A172 (cell line): Measurements from ENCODE around the gene PCDHB8. TPM values are rescaled to one million over a fixed set of nuclear protein-coding genes. Genes with fewer than 3 reads are reported as not detected.

Source experiments
- total RNA-seq: library from RNA; depleted of rRNA; stranded (reverse); fragments of >200 nt; shearing (Covaris generic); gene quantifications from 2 replicates; pipeline ENCODE4 v1.2.3, GENCODE V29; 2014; rRNA removed

The PCDHB8 gene
- total RNA-seq, 1 experiment from 2014 or later, result 7.0 TPM

Other genes with a start within 250 kb of the PCDHB8 start
- gene PCDHAC2, start 211.3 kb upstream of the PCDHB8 start, total RNA-seq, result 3.2 and 5.1 TPM in 2 replicates
- gene PCDHB1, start 126.4 kb upstream of the PCDHB8 start, total RNA-seq, result not detected in 2 replicates
- 0.41 and 0.59 TPM in 2 replicates for gene PCDHB2, start 83.2 kb upstream of the PCDHB8 start, total RNA-seq
- 19.9 and 22.0 TPM in 2 replicates for gene PCDHB3, start 77.3 kb upstream of the PCDHB8 start, total RNA-seq
- gene PCDHB4, start 56.0 kb upstream of the PCDHB8 start, total RNA-seq, result 0.26 and 1.7 TPM in 2 replicates
- 45.5 and 52.8 TPM in 2 replicates for gene PCDHB5, start 42.6 kb upstream of the PCDHB8 start, total RNA-seq
- gene PCDHB6, start 27.7 kb upstream of the PCDHB8 start, total RNA-seq, result 0.79 and 1.7 TPM in 2 replicates
- 5.2 and 6.9 TPM in 2 replicates for gene PCDHB7, start 5.1 kb upstream of the PCDHB8 start, total RNA-seq
- gene PCDHB16, start 4.6 kb downstream of the PCDHB8 start, total RNA-seq, result 4.2 and 7.9 TPM in 2 replicates
- gene PCDHB9, start 9.4 kb downstream of the PCDHB8 start, total RNA-seq, result 11.1 and 11.2 TPM in 2 replicates
- 3.9 and 7.1 TPM in 2 replicates for gene PCDHB10, start 14.6 kb downstream of the PCDHB8 start, total RNA-seq
- 1.7 and 2.0 TPM in 2 replicates for gene PCDHB11, start 21.8 kb downstream of the PCDHB8 start, total RNA-seq
- 0.69 and 2.5 TPM in 2 replicates for gene PCDHB12, start 30.9 kb downstream of the PCDHB8 start, total RNA-seq
- gene PCDHB13, start 36.1 kb downstream of the PCDHB8 start, total RNA-seq, result 1.1 TPM in 2 replicates
- 17.6 and 18.2 TPM in 2 replicates for gene PCDHB14, start 45.6 kb downstream of the PCDHB8 start, total RNA-seq
- 0.26 and 1.0 TPM in 2 replicates for gene PCDHB15, start 67.6 kb downstream of the PCDHB8 start, total RNA-seq
- gene SLC25A2, start 126.3 kb downstream of the PCDHB8 start, total RNA-seq, result not detected in 2 replicates
- gene TAF7, start 143.0 kb downstream of the PCDHB8 start, total RNA-seq, result 109 and 119 TPM in 2 replicates
- gene PCDHGA1, start 152.7 kb downstream of the PCDHB8 start, total RNA-seq, result 1.5 and 1.6 TPM in 2 replicates
- 0.57 and 1.1 TPM in 2 replicates for gene PCDHGA2, start 161.0 kb downstream of the PCDHB8 start, total RNA-seq
- 0.14 TPM in 1 of 2 replicates, not detected in the other for gene PCDHGA3, start 166.0 kb downstream of the PCDHB8 start, total RNA-seq
- 1.2 and 2.0 TPM in 2 replicates for gene PCDHGB1, start 172.3 kb downstream of the PCDHB8 start, total RNA-seq
- gene PCDHGA4, start 177.2 kb downstream of the PCDHB8 start, total RNA-seq, result 1.1 and 1.4 TPM in 2 replicates
- 0.34 and 1.6 TPM in 2 replicates for gene PCDHGB2, start 182.2 kb downstream of the PCDHB8 start, total RNA-seq
- 0.41 and 0.48 TPM in 2 replicates for gene PCDHGA5, start 186.4 kb downstream of the PCDHB8 start, total RNA-seq
- 0.81 and 1.7 TPM in 2 replicates for gene PCDHGB3, start 192.5 kb downstream of the PCDHB8 start, total RNA-seq
- 1.9 and 2.5 TPM in 2 replicates for gene PCDHGA6, start 196.1 kb downstream of the PCDHB8 start, total RNA-seq
- gene PCDHGA7, start 205.0 kb downstream of the PCDHB8 start, total RNA-seq, result 0.69 TPM in 2 replicates
- 0.07 TPM in 2 replicates for gene PCDHGB4, start 209.9 kb downstream of the PCDHB8 start, total RNA-seq
- gene PCDHGA8, start 214.8 kb downstream of the PCDHB8 start, total RNA-seq, result 0.05 and 0.31 TPM in 2 replicates
- gene PCDHGB5, start 220.2 kb downstream of the PCDHB8 start, total RNA-seq, result 0.10 TPM in 1 of 2 replicates, not detected in the other
- 2.8 and 3.4 TPM in 2 replicates for gene PCDHGA9, start 225.0 kb downstream of the PCDHB8 start, total RNA-seq
- gene PCDHGB6, start 230.2 kb downstream of the PCDHB8 start, total RNA-seq, result 0.10 and 0.33 TPM in 2 replicates
- 4.7 and 5.3 TPM in 2 replicates for gene PCDHGA10, start 235.2 kb downstream of the PCDHB8 start, total RNA-seq
- 14.6 and 15.0 TPM in 2 replicates for gene PCDHGB7, start 239.9 kb downstream of the PCDHB8 start, total RNA-seq
- 0.19 and 0.89 TPM in 2 replicates for gene PCDHGA11, start 243.3 kb downstream of the PCDHB8 start, total RNA-seq